ENCODE results near the gene ASB4.

ASB4 gene

GRCh38 chr7:95481271-95482165 lies 4.2 kb upstream of the ASB4 start:
- Histone ChIP-seq H3K27me3 (ENCODE audit: control insufficient read depth, low read length) (peaks cover 2% of the 10 kb centered on the region; the same call in 1 of the 2 replicates), H3K79me2 (ENCODE audit: control insufficient read depth, low read length) (no peaks in the 10 kb centered on the region), H4K20me1 (ENCODE audit: control insufficient read depth, insufficient read depth, low read depth, low read length) (no peaks in the 10 kb centered on the region), H3K9me2 (replicated peaks; ENCODE audit: control insufficient read depth, low read length) (no peaks in the 10 kb centered on the region), H3K36me3 (ENCODE audit: control insufficient read depth, low read length) (no peaks in the 10 kb centered on the region), H3K4me2 (ENCODE audit: low read length) (no peak overlapping the region), H3K4me3 (ENCODE audit: low read length) (no peak overlapping the region), H3K27ac (ENCODE audit: low read depth, low read length) (no peak overlapping the region), H3K9me3 (ENCODE audit: control insufficient read depth, insufficient read depth, low read length) (no peaks in the 10 kb centered on the region), H3F3A (ENCODE audit: control insufficient read depth, insufficient read depth) (no peaks in the 10 kb centered on the region), H3K4me1 (ENCODE audit: control insufficient read depth, low read length) (no peaks in the 10 kb centered on the region)
- no peak for TF ChIP-seq CTCF (IDR thresholded peaks at IDR 0.05; ENCODE audit: low read depth, low read length, poor library complexity, severe bottlenecking)
- no peak for TF ChIP-seq EZH2phosphoT487 (IDR thresholded peaks at IDR 0.05; ENCODE audit: borderline replicate concordance, low read length)

GRCh38 chr7:95482424-95482823 lies 3.3 kb upstream of the ASB4 start:
- no peaks in the 10 kb centered on the region for H3K9me2 ChIP-seq (replicated peaks; ENCODE audit: control insufficient read depth, low read length)
- H3F3A ChIP-seq (ENCODE audit: control insufficient read depth, insufficient read depth): no peaks in the 10 kb centered on the region
- TF ChIP-seq CTCF (IDR thresholded peaks at IDR 0.05; ENCODE audit: low read depth, low read length, poor library complexity, severe bottlenecking): no peak
- no peak for TF ChIP-seq EZH2phosphoT487 (IDR thresholded peaks at IDR 0.05; ENCODE audit: borderline replicate concordance, low read length)
- H3K36me3 ChIP-seq (ENCODE audit: control insufficient read depth, low read length): no peaks in the 10 kb centered on the region
- H3K9me3 ChIP-seq (ENCODE audit: control insufficient read depth, insufficient read depth, low read length): no peaks in the 10 kb centered on the region
- no peaks in the 10 kb centered on the region for H3K4me1 ChIP-seq (ENCODE audit: control insufficient read depth, low read length)
- no peak overlapping the region for H3K4me2 ChIP-seq (ENCODE audit: low read length)
- peaks cover 2% of the 10 kb centered on the region; the same call in 1 of the 2 replicates for H3K27me3 ChIP-seq (ENCODE audit: control insufficient read depth, low read length)
- no peaks in the 10 kb centered on the region for H4K20me1 ChIP-seq (ENCODE audit: control insufficient read depth, insufficient read depth, low read depth, low read length)
- H3K79me2 ChIP-seq (ENCODE audit: control insufficient read depth, low read length): no peaks in the 10 kb centered on the region
- no peak overlapping the region for H3K27ac ChIP-seq (ENCODE audit: low read depth, low read length)
- H3K4me3 ChIP-seq (ENCODE audit: low read length): no peak overlapping the region

- Histone ChIP-seq H3K27me3 (ENCODE audit: control insufficient read depth, low read length) (no peaks in the 10 kb centered on the region), H4K20me1 (ENCODE audit: control insufficient read depth, insufficient read depth, low read depth, low read length) (no peaks in the 10 kb centered on the region), H3K36me3 (ENCODE audit: control insufficient read depth, low read length) (no peaks in the 10 kb centered on the region), H3F3A (ENCODE audit: control insufficient read depth, insufficient read depth) (no peaks in the 10 kb centered on the region), H3K4me3 (ENCODE audit: low read length) (no peak overlapping the region), H3K9me2 (replicated peaks; ENCODE audit: control insufficient read depth, low read length) (no peaks in the 10 kb centered on the region), H3K79me2 (ENCODE audit: control insufficient read depth, low read length) (no peaks in the 10 kb centered on the region), H3K9me3 (ENCODE audit: control insufficient read depth, insufficient read depth, low read length) (no peaks in the 10 kb centered on the region), H3K27ac (ENCODE audit: low read depth, low read length) (no peak overlapping the region), H3K4me1 (ENCODE audit: control insufficient read depth, low read length) (no peaks in the 10 kb centered on the region), H3K4me2 (ENCODE audit: low read length) (no peak overlapping the region)
- no peak for TF ChIP-seq CTCF (IDR thresholded peaks at IDR 0.05; ENCODE audit: low read depth, low read length, poor library complexity, severe bottlenecking)
Measured at GRCh38 chr7:95490231-95490762, 4.6 kb downstream of the ASB4 start.

Data from DOHH2 (cell line).